H1 (cell line): ENCODE measurements around the gene CRCP. TPM values are rescaled to one million over a fixed set of nuclear protein-coding genes. Genes with fewer than 3 reads are reported as not detected.

ENCODE experiments used
- CTCF ChIA-PET: fragments of 300-600 bp; sonication (Branson Sonifier 250); formaldehyde crosslinking; loops from one replicate; lab custom pipeline; 2021; ENCODE audit not compliant: partially characterized antibody; lab: Charles Lee
- POLR2A ChIA-PET: fragments of 300-600 bp; sonication (Branson Sonifier 250); formaldehyde crosslinking; loops from one replicate; lab custom pipeline; 2021; ENCODE audit warnings: inconsistent platforms; ENCODE audit not compliant: partially characterized antibody; lab: Charles Lee
- DNase-seq, 2 experiments: peaks; one replicate each; pipeline versions ENCODE4 v3.0.0 to v3.0.0-alpha.2; 2010 to 2022; ENCODE audit warnings: low spot score in 2 of 2, low read depth in 1 of 2, mixed read lengths in 1 of 2
- FAIRE-seq: peaks from 2 replicates; lab custom pipeline; 2011; peaks lifted over from hg19 to GRCh38; lab: Jason Lieb, UNC
- H2AFZ ChIP-seq: 2 replicates; pipeline ENCODE4 v1.8.1; 2012; ENCODE audit warnings: low read length, inconsistent platforms
- H2AK5ac ChIP-seq: 2 replicates; pipeline ENCODE4 v1.6.1; 2013; ENCODE audit warnings: low read depth, low read length
- H2BK120ac ChIP-seq: replicated peaks from 2 replicates; pipeline ENCODE3; 2013; ENCODE audit warnings: low read depth, low read length, inconsistent platforms
- H2BK12ac ChIP-seq: 2 replicates; pipeline ENCODE4 v1.6.1; 2013; ENCODE audit warnings: low read depth, low read length
- H2BK15ac ChIP-seq: 2 replicates; pipeline ENCODE4 v1.6.1; 2013; ENCODE audit warnings: low read length
- H2BK20ac ChIP-seq: 2 replicates; pipeline ENCODE4 v1.6.1; 2013; ENCODE audit warnings: low read length
- H2BK5ac ChIP-seq: 2 replicates; pipeline ENCODE4 v1.6.1; 2013; ENCODE audit warnings: low read depth, low read length
- H3K14ac ChIP-seq: 2 replicates; pipeline ENCODE4 v1.6.1; 2013; ENCODE audit warnings: inconsistent platforms; ENCODE audit not compliant: insufficient read length
- H3K18ac ChIP-seq: 2 replicates; pipeline ENCODE4 v1.6.1; 2013; ENCODE audit warnings: low read length; ENCODE audit errors: extremely low read depth
- H3K23ac ChIP-seq: 2 replicates; pipeline ENCODE4 v1.6.1; 2013; ENCODE audit warnings: inconsistent platforms; ENCODE audit not compliant: insufficient read length
- H3K23me2 ChIP-seq: 2 replicates; pipeline ENCODE4 v1.6.1; 2013; ENCODE audit warnings: low read depth, low read length
- H3K27ac ChIP-seq: 2 replicates; pipeline ENCODE4 v1.6.1; 2011; ENCODE audit warnings: low read depth, low read length, inconsistent platforms
- H3K27me3 ChIP-seq, 4 experiments: replicated peaks in 1 of 4; 1 replicate in 1 of 4; 2 replicates in 3 of 4; pipeline versions ENCODE4 v1.6.1 to v1.8.1; 2011 to 2013; ENCODE audit warnings: low read length in 3 of 4, mild to moderate bottlenecking in 3 of 4, inconsistent platforms in 2 of 4, mixed read lengths in 2 of 4, moderate library complexity in 1 of 4; ENCODE audit not compliant: control insufficient read depth in 3 of 4, insufficient read depth in 3 of 4; ENCODE audit errors: extremely low read depth in 1 of 4
- H3K36me3 ChIP-seq, 4 experiments: 2 replicates each; pipeline versions ENCODE4 v1.6.1 to v1.8.1; 2011 to 2013; ENCODE audit warnings: mild to moderate bottlenecking in 4 of 4, low read length in 3 of 4, moderate library complexity in 2 of 4, control low read depth in 1 of 4, inconsistent platforms in 1 of 4; ENCODE audit not compliant: insufficient read depth in 4 of 4, control insufficient read depth in 2 of 4
- H3K4ac ChIP-seq: replicated peaks from 2 replicates; pipeline ENCODE3; 2013; ENCODE audit warnings: low read length, low read depth, mixed read lengths, inconsistent platforms; ENCODE audit not compliant: insufficient read length
- H3K4me1 ChIP-seq, 4 experiments: replicated peaks in 1 of 4; 1 replicate in 1 of 4; 2 replicates in 3 of 4; pipeline versions ENCODE4 v1.6.1 to v1.8.1; 2011 to 2013; ENCODE audit warnings: low read length in 3 of 4, inconsistent platforms in 2 of 4, mixed read lengths in 1 of 4; ENCODE audit not compliant: insufficient read depth in 4 of 4, control insufficient read depth in 3 of 4
- H3K4me2 ChIP-seq, 2 experiments: 2 replicates each; pipeline versions ENCODE4 v1.6.1 to v1.8.1; 2011 to 2013; ENCODE audit warnings: low read depth in 2 of 2, low read length in 2 of 2, control low read depth in 1 of 2, inconsistent platforms in 1 of 2, mild to moderate bottlenecking in 1 of 2; ENCODE audit not compliant: insufficient read depth in 1 of 2
- H3K4me3 ChIP-seq, 4 experiments: fragments of 200-600, 300-600 bp in 1 of 4; sonication (generic), shearing (Covaris generic), sonication (Bioruptor Twin) in 1 of 4; 2 replicates each; pipeline versions ENCODE4 v1.5.1 to v1.8.1; 2011 to 2016; ENCODE audit warnings: low read length in 4 of 4, low read depth in 3 of 4, control low read depth in 2 of 4, inconsistent platforms in 2 of 4, mild to moderate bottlenecking in 2 of 4, mixed read lengths in 1 of 4, moderate library complexity in 1 of 4; ENCODE audit not compliant: insufficient read depth in 2 of 4; ENCODE audit errors: extremely low read depth in 1 of 4
- H3K56ac ChIP-seq: replicated peaks from 2 replicates; pipeline ENCODE3; 2013; ENCODE audit warnings: low read depth, mild to moderate bottlenecking, mixed read lengths, low read length, inconsistent platforms; ENCODE audit not compliant: insufficient read length
- H3K79me1 ChIP-seq: 2 replicates; pipeline ENCODE4 v1.6.1; 2013; ENCODE audit warnings: low read depth, low read length, control low read depth
- H3K79me2 ChIP-seq, 2 experiments: 2 replicates each; pipeline versions ENCODE4 v1.6.1 to v1.8.1; 2012 to 2013; ENCODE audit warnings: low read length in 2 of 2, mild to moderate bottlenecking in 2 of 2, inconsistent platforms in 1 of 2; ENCODE audit not compliant: insufficient read depth in 2 of 2, control insufficient read depth in 1 of 2
- H3K9ac ChIP-seq, 4 experiments: replicated peaks in 1 of 4; 1 replicate in 1 of 4; 2 replicates in 3 of 4; pipeline versions ENCODE4 v1.6.1 to v1.8.1; 2011 to 2013; ENCODE audit warnings: low read depth in 3 of 4, low read length in 3 of 4, control low read depth in 2 of 4, mild to moderate bottlenecking in 2 of 4, moderate library complexity in 2 of 4, inconsistent platforms in 1 of 4; ENCODE audit errors: extremely low read depth in 1 of 4
- H3K9me3 ChIP-seq, 2 experiments: 2 replicates each; pipeline versions ENCODE4 v1.6.1 to v1.8.1; 2012 to 2013; ENCODE audit warnings: mild to moderate bottlenecking in 2 of 2, moderate library complexity in 2 of 2, control low read depth in 1 of 2, inconsistent platforms in 1 of 2, low read depth in 1 of 2, low read length in 1 of 2, mixed read lengths in 1 of 2; ENCODE audit not compliant: insufficient read depth in 2 of 2
- H4K20me1 ChIP-seq, 2 experiments: replicated peaks in 1 of 2; 2 replicates each; pipeline versions ENCODE3 to v1.8.1; 2011 to 2013; ENCODE audit warnings: inconsistent platforms in 2 of 2, low read length in 2 of 2, mild to moderate bottlenecking in 1 of 2; ENCODE audit not compliant: insufficient read depth in 2 of 2, control insufficient read depth in 1 of 2
- H4K5ac ChIP-seq: 2 replicates; pipeline ENCODE4 v1.6.1; 2013; ENCODE audit warnings: low read length, low read depth, mixed read lengths, inconsistent platforms; ENCODE audit not compliant: insufficient read length
- H4K8ac ChIP-seq: 2 replicates; pipeline ENCODE4 v1.8.0; 2013; ENCODE audit warnings: mild to moderate bottlenecking, moderate library complexity, low read length, inconsistent platforms; ENCODE audit not compliant: insufficient read depth; ENCODE audit errors: extremely low read depth
- H4K91ac ChIP-seq: replicated peaks from 2 replicates; pipeline ENCODE3; 2013; ENCODE audit warnings: low read length, mixed read lengths, inconsistent platforms; ENCODE audit not compliant: insufficient read length
- CREB1 ChIP-seq: IDR thresholded peaks from 2 replicates; pipeline ENCODE4 v1.6.1; 2012; ENCODE audit warnings: inconsistent platforms
- EZH2 ChIP-seq: fragments of 200-600 bp; sonication (generic); IDR thresholded peaks from 2 replicates; pipeline ENCODE4 v1.7.1; 2012; ENCODE audit warnings: low read depth, mild to moderate bottlenecking, moderate library complexity, low read length, inconsistent platforms; ENCODE audit not compliant: severe bottlenecking
- JUND ChIP-seq: IDR thresholded peaks from 2 replicates; pipeline ENCODE4 v1.6.1; 2011; ENCODE audit warnings: mild to moderate bottlenecking, improper control_type of control experiment, low read length
- KDM4A ChIP-seq: IDR thresholded peaks from one replicate; pipeline ENCODE4 v1.7.1; 2012; ENCODE audit warnings: low read depth, mild to moderate bottlenecking, moderate library complexity, low read length, inconsistent platforms; ENCODE audit not compliant: severe bottlenecking
- MAFK ChIP-seq: IDR thresholded peaks from 2 replicates; pipeline ENCODE4 v1.6.1; 2012; ENCODE audit warnings: low read depth, mild to moderate bottlenecking, improper control_type of control experiment, low read length
- SP2 ChIP-seq: IDR thresholded peaks from 2 replicates; pipeline ENCODE4 v1.6.1; 2012; ENCODE audit warnings: mild to moderate bottlenecking, low read length, inconsistent platforms
- TEAD4 ChIP-seq: IDR thresholded peaks from 2 replicates; pipeline ENCODE4 v1.6.1; 2012; ENCODE audit warnings: low read depth, low read length, inconsistent platforms, mixed read lengths
- ZNF274 ChIP-seq: IDR thresholded peaks from 2 replicates; pipeline ENCODE4 v1.7.0; 2012; ENCODE audit warnings: low read length, borderline replicate concordance; ENCODE audit errors: extremely low read depth
- WGBS, 2 experiments: shearing (Covaris generic) in 1 of 2; methylation state at CpG; one replicate each; pipeline versions ENCODE4 v1.1.6 to v1.1.7; 2013 to 2015; ENCODE audit warnings: low lambda C conversion rate in 2 of 2, mixed read lengths in 2 of 2, inconsistent platforms in 1 of 2, low coverage in 1 of 2, missing lambda C conversion rate in 1 of 2; ENCODE audit not compliant: insufficient replicate concordance in 2 of 2, insufficient coverage in 1 of 2, insufficient read length in 1 of 2; ENCODE audit errors: extremely low coverage in 1 of 2, missing lambda C conversion rate in 1 of 2; 5-methylcytosine and 5-hydroxymethylcytosine counted together
- polyA plus RNA-seq, 7 experiments: library from polyadenylated mRNA; depleted of rRNA in 3 of 7; stranded (reverse) in 5 of 7; unstranded in 2 of 7; fragments of >200 nt in 5 of 7; fragments of 200-250 nt in 2 of 7; gene quantifications; 1 replicate in 5 of 7; 2 replicates in 1 of 7; 4 replicates in 1 of 7; pipeline versions ENCODE4 v1.2.1 to v1.2.3, GENCODE V29; 2011 to 2013; ENCODE audit warnings: missing spikeins in 2 of 7, mixed read lengths in 2 of 7
- total RNA-seq: library from RNA; stranded (reverse); fragmentation: NEBNext Ultra II Directional; extraction: Animal tissue kit (Norgen Biotek cat#: 25700); gene quantifications from 2 replicates; pipeline ENCODE4 v1.2.1, GENCODE V29; 2021

The CRCP gene
- total and polyA plus RNA-seq, 2 of the 8 experiments (the other 6 are each of a cell fraction or from before 2014, with no cell fraction given): 15.0 to 29.3 TPM

GRCh38 chr7:66181845-66182244 is 67.2 kb downstream of the CRCP start:
- H4K91ac ChIP-seq: no peak overlapping the region
- no peaks in the 10 kb centered on the region for H3K27me3 ChIP-seq
- no peak overlapping the region for H3K9ac ChIP-seq
- no peaks in the 10 kb centered on the region for H3K23me2 ChIP-seq
- no peak overlapping the region for H2BK15ac ChIP-seq
- H3K79me2 ChIP-seq: no peaks in the 10 kb centered on the region
- H2BK5ac ChIP-seq: no peak overlapping the region
- H2AFZ ChIP-seq: no peak overlapping the region
- no peak overlapping the region for H2BK12ac ChIP-seq
- H4K8ac ChIP-seq: no peak overlapping the region
- no peak overlapping the region for H3K56ac ChIP-seq
- H4K5ac ChIP-seq: no peak overlapping the region
- no peak overlapping the region for H3K14ac ChIP-seq
- no peak overlapping the region for H2BK20ac ChIP-seq
- H3K36me3 ChIP-seq: no peaks in the 10 kb centered on the region
- no peak overlapping the region for H3K4me3 ChIP-seq
- H2AK5ac ChIP-seq: no peak overlapping the region
- TF ChIP-seq JUND: no peak
- TF ChIP-seq SP2: no peak
- TF ChIP-seq TEAD4: no peak
- TF ChIP-seq EZH2: no peak
- no peak for TF ChIP-seq MAFK
- TF ChIP-seq CREB1: no peak
- TF ChIP-seq ZNF274: no peak
- no peak for TF ChIP-seq KDM4A
- TF ChIP-seq, all 59 proteins: peak for 0
- ChIA-PET POLR2A (no interaction called here), CTCF (no interaction called here)
- no peaks in the 10 kb centered on the region for H3K79me1 ChIP-seq
- H3K27ac ChIP-seq: no peak overlapping the region
- FAIRE-seq (no peak), DNase-seq (no peak)
- no peak overlapping the region for H3K23ac ChIP-seq
- no peaks in the 10 kb centered on the region for H4K20me1 ChIP-seq
- no peak overlapping the region for H2BK120ac ChIP-seq
- H3K4me1 ChIP-seq: no peaks in the 10 kb centered on the region
- H3K9me3 ChIP-seq: peaks cover 4 to 6% of the 10 kb centered on the region in 2 experiments; a peak in 2 of 4 replicates
- WGBS, 2 experiments: 93% methylated on average over 2 of the region's 2 CpGs; no CpG with 5 or more reads in 1 of the 2 experiments
- no peak overlapping the region for H3K18ac ChIP-seq
- no peak overlapping the region for H3K4me2 ChIP-seq
- H3K4ac ChIP-seq: no peak overlapping the region
